HepG2 (cell line): ENCODE results near the gene GSG1. TPM values are rescaled to one million over a fixed set of nuclear protein-coding genes. Genes with fewer than 3 reads are reported as not detected.

ENCODE experiments used
- ATAC-seq: fragments of 200-7000 bp; cut with Tn5 transposase; 3 replicates; pipeline ENCODE4 v1.9.1; 2020; ENCODE audit warnings: mild to moderate bottlenecking, moderate library complexity
- BruUV-seq: library from RNA; stranded (reverse); fragments of 400-500 nt; replicated peaks from 2 replicates; lab custom pipeline; 2021; lab: Mats Ljungman, UMichigan
- CTCF ChIA-PET: fragments of 300-600 bp; formaldehyde crosslinking; extraction: SDS; loops from one replicate; lab custom pipeline; 2021; ENCODE audit warnings: low total read pairs, inconsistent platforms, low intra/inter-chr PET ratio; lab: Yijun Ruan, JAX
- POLR2A ChIA-PET: fragments of 350-600 bp; sonication (Branson Sonifier 250); formaldehyde crosslinking; loops from one replicate; lab custom pipeline; 2020; ENCODE audit warnings: antibody characterized with exemption, inconsistent platforms; lab: Yijun Ruan, JAX
- DNase-seq: peaks from one replicate; pipeline ENCODE4 v3.0.0-alpha.2; 2015; ENCODE audit warnings: low spot score
- FAIRE-seq: peaks from 3 replicates; lab custom pipeline; 2011; peaks lifted over from hg19 to GRCh38; lab: Jason Lieb, UNC
- H2AFZ ChIP-seq: one replicate; pipeline ENCODE4 v1.6.1; 2011; ENCODE audit warnings: low read length, inconsistent platforms
- H3K27ac ChIP-seq: fragments of 300-600 bp; 3 replicates; pipeline ENCODE4 v1.8.0; 2011; ENCODE audit warnings: mixed run types, mild to moderate bottlenecking, mixed read lengths, low read length, inconsistent platforms; ENCODE audit not compliant: insufficient read depth; ENCODE audit errors: extremely low read length
- H3K27me3 ChIP-seq, 2 experiments: fragments of 200-600 bp in 1 of 2; 2 replicates in 1 of 2; 3 replicates in 1 of 2; pipeline versions ENCODE4 v1.6.0 to v1.8.0; 2011; ENCODE audit warnings: low read length in 2 of 2, mild to moderate bottlenecking in 2 of 2, moderate library complexity in 2 of 2, inconsistent platforms in 1 of 2; ENCODE audit not compliant: insufficient read depth in 2 of 2, control insufficient read depth in 1 of 2
- H3K36me3 ChIP-seq, 2 experiments: fragments of 200-600 bp in 1 of 2; replicated peaks in 1 of 2; 2 replicates in 1 of 2; 3 replicates in 1 of 2; pipeline versions ENCODE4 v1.5.1 to v1.8.0; 2011; ENCODE audit warnings: low read length in 2 of 2, inconsistent platforms in 1 of 2; ENCODE audit not compliant: insufficient read depth in 2 of 2, control insufficient read depth in 1 of 2
- H3K4me1 ChIP-seq: 2 replicates; pipeline ENCODE4 v1.5.1; 2012; ENCODE audit warnings: low read length, inconsistent platforms; ENCODE audit not compliant: insufficient read depth
- H3K4me2 ChIP-seq: 2 replicates; pipeline ENCODE4 v1.6.0; 2011; ENCODE audit warnings: low read depth, low read length, inconsistent platforms
- H3K4me3 ChIP-seq, 3 experiments: fragments of 200-600 bp in 1 of 3; sonication (generic), shearing (Covaris generic) in 1 of 3; replicated peaks in 1 of 3; 2 replicates each; pipeline ENCODE4 v1.5.1; 2011 to 2016; ENCODE audit warnings: low read length in 3 of 3, inconsistent platforms in 2 of 3, low read depth in 2 of 3, mild to moderate bottlenecking in 2 of 3, control low read depth in 1 of 3, mixed read lengths in 1 of 3; ENCODE audit not compliant: insufficient read depth in 1 of 3
- H3K79me2 ChIP-seq: one replicate; pipeline ENCODE4 v1.6.1; 2011; ENCODE audit warnings: low read length, inconsistent platforms; ENCODE audit not compliant: insufficient read depth
- H3K9ac ChIP-seq: 2 replicates; pipeline ENCODE4 v1.6.0; 2011; ENCODE audit warnings: mild to moderate bottlenecking, low read depth, low read length, inconsistent platforms; ENCODE audit not compliant: insufficient read depth
- H3K9me3 ChIP-seq: 2 replicates; pipeline ENCODE4 v1.5.1; 2012; ENCODE audit warnings: mild to moderate bottlenecking, low read length
- H4K20me1 ChIP-seq: 2 replicates; pipeline ENCODE4 v1.6.0; 2011; ENCODE audit warnings: inconsistent platforms, mild to moderate bottlenecking, low read length, moderate library complexity; ENCODE audit not compliant: insufficient read depth
- EHMT2 ChIP-seq: fragments of 200-600 bp; sonication (generic); IDR thresholded peaks from 2 replicates; pipeline ENCODE4 v1.7.0; 2017; ENCODE audit warnings: antibody characterized with exemption, low read depth, low read length, borderline replicate concordance
- FOXK1 ChIP-seq: sonication (generic); formaldehyde crosslinking; IDR thresholded peaks from 2 replicates; pipeline ENCODE4 v1.4.0; 2020; ENCODE audit warnings: low read depth, missing genetic modification reagents, borderline replicate concordance
- LCORL ChIP-seq, 2 experiments: fragments of 450-650 bp in 1 of 2; sonication (generic) in 1 of 2; formaldehyde crosslinking in 1 of 2; IDR thresholded peaks; 2 replicates each; pipeline versions ENCODE4 v1.5.0 to v1.6.1; 2017 to 2020; ENCODE audit warnings: antibody characterized with exemption in 1 of 2, missing genetic modification reagents in 1 of 2
- SP140L ChIP-seq: sonication (generic); formaldehyde crosslinking; IDR thresholded peaks from 2 replicates; pipeline ENCODE4 v1.4.0; 2020; ENCODE audit warnings: missing genetic modification reagents, borderline replicate concordance
- ZNF619 ChIP-seq: sonication (generic); formaldehyde crosslinking; IDR thresholded peaks from 2 replicates; pipeline ENCODE4 v1.4.0; 2020; ENCODE audit warnings: mild to moderate bottlenecking, missing genetic modification reagents
- ZNF720 ChIP-seq: sonication (generic); formaldehyde crosslinking; IDR thresholded peaks from 2 replicates; pipeline ENCODE4 v1.4.0; 2020; ENCODE audit warnings: missing genetic modification reagents
- WGBS: methylation state at CpG from one replicate; pipeline ENCODE4 v1.1.6; 2017; ENCODE audit warnings: low lambda C conversion rate; 5-methylcytosine and 5-hydroxymethylcytosine counted together
- in situ Hi-C: cut with HindIII; loops from 2 replicates; pipeline ENCODE4 v1.10.0; 2017; ENCODE audit warnings: low pct_unique_long_range_greater_than_20kb; ENCODE audit not compliant: extremely low pct_ligation_motif_present
- intact Hi-C: fragments of 100-400 bp; cut with micrococcal nuclease; formaldehyde crosslinking; loops from one replicate; pipeline ENCODE4 v1.10.0; 2022; ENCODE audit not compliant: unreplicated experiment
- polyA plus RNA-seq, 8 experiments: library from polyadenylated mRNA; depleted of rRNA in 3 of 8; stranded (reverse) in 7 of 8; unstranded in 1 of 8; fragments of >200 nt; fragmentation: Illumina TruSeq in 4 of 8; extraction: Trizol in 4 of 8; gene quantifications; 2 replicates each; pipeline versions ENCODE4 v1.2.1 to v1.2.3, GENCODE V29; 2011 to 2016; ENCODE audit warnings: low read depth in 4 of 8, missing spikeins in 1 of 8, mixed read lengths in 1 of 8; ENCODE audit not compliant: insufficient read depth in 1 of 8
- total RNA-seq, 5 experiments: library from RNA; depleted of rRNA; stranded (reverse); fragments of >200 nt; fragmentation: Illumina TruSeq; extraction: Trizol; gene quantifications; 2 replicates each; pipeline ENCODE4 v1.2.3, GENCODE V29; 2016; ENCODE audit warnings: low read depth in 1 of 5
- TF ChIP-seq, protein P1 (sequence below): sonication (generic); formaldehyde crosslinking; IDR thresholded peaks from 2 replicates; pipeline ENCODE4 v1.5.1; 2020; ENCODE audit warnings: mild to moderate bottlenecking, missing genetic modification reagents, borderline replicate concordance
- TF ChIP-seq, protein P2 (sequence below): IDR thresholded peaks from 2 replicates; pipeline ENCODE4 v1.6.1; 2016
- TF ChIP-seq, protein P3 (sequence below), 2 experiments: sonication (generic) in 1 of 2; formaldehyde crosslinking in 1 of 2; IDR thresholded peaks; 2 replicates each; pipeline versions ENCODE4 v1.5.1 to v1.6.1; 2011 to 2020; ENCODE audit warnings: borderline replicate concordance in 1 of 2, low read depth in 1 of 2, low read length in 1 of 2, mild to moderate bottlenecking in 1 of 2, missing genetic modification reagents in 1 of 2, moderate library complexity in 1 of 2
- TF ChIP-seq, protein P4 (sequence below): sonication (generic); formaldehyde crosslinking; IDR thresholded peaks from 2 replicates; pipeline ENCODE4 v1.5.0; 2020; ENCODE audit warnings: mild to moderate bottlenecking, missing genetic modification reagents, borderline replicate concordance

Gene GSG1
- total and polyA plus RNA-seq, 2 of the 13 experiments (the other 11 are each of a cell fraction or from before 2014, with no cell fraction given): not detected

DNA sequence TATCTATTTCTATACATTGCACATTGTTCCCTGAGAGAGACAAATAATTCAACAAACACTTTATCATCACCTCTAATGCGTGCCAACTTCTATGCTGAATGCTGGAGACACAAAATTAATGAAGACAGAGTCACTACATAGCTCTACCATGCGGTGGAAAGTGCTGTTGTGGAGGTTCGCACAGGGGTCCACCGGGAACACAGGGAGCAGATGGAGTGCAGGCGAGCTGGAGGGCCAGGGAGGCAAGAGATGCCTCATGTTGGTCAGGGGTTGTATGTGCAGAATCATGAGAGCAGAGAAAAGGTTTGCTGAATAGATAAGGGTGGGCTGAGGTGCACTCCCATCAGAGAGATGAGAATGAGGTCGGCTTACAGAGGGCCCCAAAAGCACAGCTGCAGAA lies 34.1 kb downstream of the GSG1 start:
- FAIRE-seq: no peak
- no peak for ATAC-seq
- Histone ChIP-seq H3K9me3 (no peaks in the 10 kb centered on the region), H3K4me3 (no peak overlapping the region), H3K9ac (no peak overlapping the region), H2AFZ (no peak overlapping the region), H3K27ac (no peak overlapping the region), H3K4me2 (no peak overlapping the region), H3K4me1 (no peaks in the 10 kb centered on the region), H3K27me3 (no peaks in the 10 kb centered on the region), H3K36me3 (peaks cover 2 to 27% of the 10 kb centered on the region in 2 experiments; a peak in 3 of 5 replicates), H4K20me1 (no peaks in the 10 kb centered on the region), H3K79me2 (no peaks in the 10 kb centered on the region)
- ChIA-PET POLR2A (no interaction called here), CTCF (no interaction called here)
- no peak for DNase-seq
- in situ Hi-C loops (no loop called here), intact Hi-C loops (no loop called here)
- BruUV-seq: no TSS peak
- WGBS: 84% methylated on average over 6 of the region's 6 CpGs
- TF ChIP-seq FOXK1 (no peak), SP140L (no peak), LCORL (IDR thresholded peaks at IDR 0.05) (no peak), LCORL (CRISPR knock-in tag; IDR thresholded peaks at IDR 0.05) (no peak), EHMT2 (no peak), ZNF720 (no peak), ZNF619 (CRISPR knock-in tag) (no peak)
- TF ChIP-seq, protein P1, sequence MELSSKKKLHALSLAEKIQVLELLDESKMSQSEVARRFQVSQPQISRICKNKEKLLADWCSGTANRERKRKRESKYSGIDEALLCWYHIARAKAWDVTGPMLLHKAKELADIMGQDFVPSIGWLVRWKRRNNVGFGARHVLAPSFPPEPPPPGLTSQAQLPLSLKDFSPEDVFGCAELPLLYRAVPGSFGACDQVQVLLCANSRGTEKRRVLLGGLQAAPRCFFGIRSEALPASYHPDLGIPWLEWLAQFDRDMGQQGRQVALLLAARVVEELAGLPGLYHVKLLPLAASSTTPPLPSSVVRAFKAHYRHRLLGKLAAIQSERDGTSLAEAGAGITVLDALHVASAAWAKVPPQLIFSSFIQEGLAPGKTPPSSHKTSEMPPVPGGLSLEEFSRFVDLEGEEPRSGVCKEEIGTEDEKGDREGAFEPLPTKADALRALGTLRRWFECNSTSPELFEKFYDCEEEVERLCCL (CRISPR knock-in tag): no peak
- TF ChIP-seq, protein P2, sequence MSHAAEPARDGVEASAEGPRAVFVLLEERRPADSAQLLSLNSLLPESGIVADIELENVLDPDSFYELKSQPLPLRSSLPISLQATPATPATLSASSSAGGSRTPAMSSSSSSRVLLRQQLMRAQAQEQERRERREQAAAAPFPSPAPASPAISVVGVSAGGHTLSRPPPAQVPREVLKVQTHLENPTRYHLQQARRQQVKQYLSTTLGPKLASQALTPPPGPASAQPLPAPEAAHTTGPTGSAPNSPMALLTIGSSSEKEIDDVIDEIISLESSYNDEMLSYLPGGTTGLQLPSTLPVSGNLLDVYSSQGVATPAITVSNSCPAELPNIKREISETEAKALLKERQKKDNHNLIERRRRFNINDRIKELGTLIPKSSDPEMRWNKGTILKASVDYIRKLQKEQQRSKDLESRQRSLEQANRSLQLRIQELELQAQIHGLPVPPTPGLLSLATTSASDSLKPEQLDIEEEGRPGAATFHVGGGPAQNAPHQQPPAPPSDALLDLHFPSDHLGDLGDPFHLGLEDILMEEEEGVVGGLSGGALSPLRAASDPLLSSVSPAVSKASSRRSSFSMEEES (CRISPR knock-in tag): no peak
- TF ChIP-seq, protein P3, sequence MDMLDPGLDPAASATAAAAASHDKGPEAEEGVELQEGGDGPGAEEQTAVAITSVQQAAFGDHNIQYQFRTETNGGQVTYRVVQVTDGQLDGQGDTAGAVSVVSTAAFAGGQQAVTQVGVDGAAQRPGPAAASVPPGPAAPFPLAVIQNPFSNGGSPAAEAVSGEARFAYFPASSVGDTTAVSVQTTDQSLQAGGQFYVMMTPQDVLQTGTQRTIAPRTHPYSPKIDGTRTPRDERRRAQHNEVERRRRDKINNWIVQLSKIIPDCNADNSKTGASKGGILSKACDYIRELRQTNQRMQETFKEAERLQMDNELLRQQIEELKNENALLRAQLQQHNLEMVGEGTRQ (IDR thresholded peaks at IDR 0.05; ENCODE audit: low read depth, low read length): no peak
- TF ChIP-seq, protein P3 (CRISPR knock-in tag; IDR thresholded peaks at IDR 0.05; ENCODE audit: borderline replicate concordance): no peak
- TF ChIP-seq, protein P4, sequence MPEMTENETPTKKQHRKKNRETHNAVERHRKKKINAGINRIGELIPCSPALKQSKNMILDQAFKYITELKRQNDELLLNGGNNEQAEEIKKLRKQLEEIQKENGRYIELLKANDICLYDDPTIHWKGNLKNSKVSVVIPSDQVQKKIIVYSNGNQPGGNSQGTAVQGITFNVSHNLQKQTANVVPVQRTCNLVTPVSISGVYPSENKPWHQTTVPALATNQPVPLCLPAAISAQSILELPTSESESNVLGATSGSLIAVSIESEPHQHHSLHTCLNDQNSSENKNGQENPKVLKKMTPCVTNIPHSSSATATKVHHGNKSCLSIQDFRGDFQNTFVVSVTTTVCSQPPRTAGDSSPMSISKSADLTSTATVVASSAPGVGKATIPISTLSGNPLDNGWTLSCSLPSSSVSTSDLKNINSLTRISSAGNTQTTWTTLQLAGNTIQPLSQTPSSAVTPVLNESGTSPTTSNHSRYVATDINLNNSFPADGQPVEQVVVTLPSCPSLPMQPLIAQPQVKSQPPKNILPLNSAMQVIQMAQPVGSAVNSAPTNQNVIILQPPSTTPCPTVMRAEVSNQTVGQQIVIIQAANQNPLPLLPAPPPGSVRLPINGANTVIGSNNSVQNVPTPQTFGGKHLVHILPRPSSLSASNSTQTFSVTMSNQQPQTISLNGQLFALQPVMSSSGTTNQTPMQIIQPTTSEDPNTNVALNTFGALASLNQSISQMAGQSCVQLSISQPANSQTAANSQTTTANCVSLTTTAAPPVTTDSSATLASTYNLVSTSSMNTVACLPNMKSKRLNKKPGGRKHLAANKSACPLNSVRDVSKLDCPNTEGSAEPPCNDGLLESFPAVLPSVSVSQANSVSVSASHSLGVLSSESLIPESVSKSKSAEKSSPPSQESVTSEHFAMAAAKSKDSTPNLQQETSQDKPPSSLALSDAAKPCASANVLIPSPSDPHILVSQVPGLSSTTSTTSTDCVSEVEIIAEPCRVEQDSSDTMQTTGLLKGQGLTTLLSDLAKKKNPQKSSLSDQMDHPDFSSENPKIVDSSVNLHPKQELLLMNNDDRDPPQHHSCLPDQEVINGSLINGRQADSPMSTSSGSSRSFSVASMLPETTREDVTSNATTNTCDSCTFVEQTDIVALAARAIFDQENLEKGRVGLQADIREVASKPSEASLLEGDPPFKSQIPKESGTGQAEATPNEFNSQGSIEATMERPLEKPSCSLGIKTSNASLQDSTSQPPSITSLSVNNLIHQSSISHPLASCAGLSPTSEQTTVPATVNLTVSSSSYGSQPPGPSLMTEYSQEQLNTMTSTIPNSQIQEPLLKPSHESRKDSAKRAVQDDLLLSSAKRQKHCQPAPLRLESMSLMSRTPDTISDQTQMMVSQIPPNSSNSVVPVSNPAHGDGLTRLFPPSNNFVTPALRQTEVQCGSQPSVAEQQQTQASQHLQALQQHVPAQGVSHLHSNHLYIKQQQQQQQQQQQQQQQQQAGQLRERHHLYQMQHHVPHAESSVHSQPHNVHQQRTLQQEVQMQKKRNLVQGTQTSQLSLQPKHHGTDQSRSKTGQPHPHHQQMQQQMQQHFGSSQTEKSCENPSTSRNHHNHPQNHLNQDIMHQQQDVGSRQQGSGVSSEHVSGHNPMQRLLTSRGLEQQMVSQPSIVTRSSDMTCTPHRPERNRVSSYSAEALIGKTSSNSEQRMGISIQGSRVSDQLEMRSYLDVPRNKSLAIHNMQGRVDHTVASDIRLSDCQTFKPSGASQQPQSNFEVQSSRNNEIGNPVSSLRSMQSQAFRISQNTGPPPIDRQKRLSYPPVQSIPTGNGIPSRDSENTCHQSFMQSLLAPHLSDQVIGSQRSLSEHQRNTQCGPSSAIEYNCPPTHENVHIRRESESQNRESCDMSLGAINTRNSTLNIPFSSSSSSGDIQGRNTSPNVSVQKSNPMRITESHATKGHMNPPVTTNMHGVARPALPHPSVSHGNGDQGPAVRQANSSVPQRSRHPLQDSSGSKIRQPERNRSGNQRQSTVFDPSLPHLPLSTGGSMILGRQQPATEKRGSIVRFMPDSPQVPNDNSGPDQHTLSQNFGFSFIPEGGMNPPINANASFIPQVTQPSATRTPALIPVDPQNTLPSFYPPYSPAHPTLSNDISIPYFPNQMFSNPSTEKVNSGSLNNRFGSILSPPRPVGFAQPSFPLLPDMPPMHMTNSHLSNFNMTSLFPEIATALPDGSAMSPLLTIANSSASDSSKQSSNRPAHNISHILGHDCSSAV (CRISPR knock-in tag): no peak
